Natural killer cell (primary cell): ENCODE results near the gene SH3BGR. TPM values are rescaled to one million over a fixed set of nuclear protein-coding genes. Genes with fewer than 3 reads are reported as not detected.

Experiments used
- ATAC-seq, 3 donors: fragments of 150-1000 bp in 2 of 3; fragments of 200-7000 bp in 1 of 3; cut with Tn5 transposase; 1 replicate in 1 of 3; 2 replicates in 2 of 3; pipeline ENCODE4 v1.10.0; 2021; ENCODE audit warnings: mild to moderate bottlenecking in 2 of 3, moderate library complexity in 2 of 3
- DNase-seq, 2 donors: peaks; one replicate each; pipeline versions ENCODE4 v3.0.0 to v3.0.0-alpha.2; 2013 to 2021; ENCODE audit warnings: mixed read lengths in 1 of 2
- H3K27ac ChIP-seq: one replicate; pipeline ENCODE4 v1.5.1; 2013; ENCODE audit warnings: mild to moderate bottlenecking, low read length
- H3K27me3 ChIP-seq: one replicate; pipeline ENCODE4 v1.6.1; 2013; ENCODE audit warnings: low read length; ENCODE audit not compliant: control insufficient read depth, insufficient read depth
- H3K36me3 ChIP-seq: one replicate; pipeline ENCODE4 v1.6.1; 2013; ENCODE audit warnings: low read length; ENCODE audit not compliant: control insufficient read depth, insufficient read depth
- H3K4me1 ChIP-seq: one replicate; pipeline ENCODE4 v1.6.1; 2013; ENCODE audit warnings: low read length; ENCODE audit not compliant: control insufficient read depth, insufficient read depth
- H3K4me3 ChIP-seq: one replicate; pipeline ENCODE4 v1.5.1; 2013; ENCODE audit warnings: low read length
- H3K9me3 ChIP-seq: one replicate; pipeline ENCODE4 v1.6.1; 2013; ENCODE audit warnings: low read length; ENCODE audit not compliant: control insufficient read depth, insufficient read depth
- H3K27ac Mint-ChIP-seq, 2 donors: one replicate each; pipeline ENCODE4 v1.8.0; 2022; ENCODE audit warnings: mild to moderate bottlenecking in 2 of 2, mixed read lengths in 2 of 2, moderate library complexity in 1 of 2
- H3K27me3 Mint-ChIP-seq, 2 donors: one replicate each; pipeline ENCODE4 v1.8.0; 2022; ENCODE audit warnings: low read depth in 2 of 2, mixed read lengths in 2 of 2
- H3K36me3 Mint-ChIP-seq: one replicate; pipeline ENCODE4 v1.8.0; 2022; ENCODE audit warnings: mixed read lengths
- H3K4me1 Mint-ChIP-seq, 2 donors: one replicate each; pipeline ENCODE4 v1.8.0; 2022; ENCODE audit warnings: mixed read lengths in 2 of 2
- H3K4me3 Mint-ChIP-seq: one replicate; pipeline ENCODE4 v1.8.0; 2022; ENCODE audit warnings: mild to moderate bottlenecking, moderate library complexity, mixed read lengths
- H3K9me3 Mint-ChIP-seq, 2 donors: one replicate each; pipeline ENCODE4 v1.8.0; 2022; ENCODE audit warnings: mixed read lengths in 2 of 2
- WGBS: methylation state at CpG from one replicate; pipeline ENCODE4 v1.1.7; 2013; ENCODE audit warnings: missing lambda C conversion rate; ENCODE audit not compliant: insufficient coverage; 5-methylcytosine and 5-hydroxymethylcytosine counted together
- intact Hi-C: fragments of 100-400 bp; cut with micrococcal nuclease; formaldehyde crosslinking; loops from one replicate; pipeline ENCODE4 v1.14.2; 2022
- total RNA-seq, 4 donors: library from RNA; stranded (reverse); fragments of 120-200 nt in 1 of 4; gene quantifications; one replicate each; pipeline versions ENCODE4 v1.2.3 to v1.2.4, GENCODE V29; 2013 to 2022
- TF ChIP-seq, protein P1 (sequence below): fragments of 200-600 bp; IDR thresholded peaks from one replicate; pipeline ENCODE4 v1.8.0; 2022; ENCODE audit warnings: antibody characterized with exemption

The SH3BGR gene
- total RNA-seq, 3 donors from 2014 or later (not counting 1 experiment from before 2014, with no cell fraction given): 0.75 to 1.3 TPM; not detected in 1

DNA sequence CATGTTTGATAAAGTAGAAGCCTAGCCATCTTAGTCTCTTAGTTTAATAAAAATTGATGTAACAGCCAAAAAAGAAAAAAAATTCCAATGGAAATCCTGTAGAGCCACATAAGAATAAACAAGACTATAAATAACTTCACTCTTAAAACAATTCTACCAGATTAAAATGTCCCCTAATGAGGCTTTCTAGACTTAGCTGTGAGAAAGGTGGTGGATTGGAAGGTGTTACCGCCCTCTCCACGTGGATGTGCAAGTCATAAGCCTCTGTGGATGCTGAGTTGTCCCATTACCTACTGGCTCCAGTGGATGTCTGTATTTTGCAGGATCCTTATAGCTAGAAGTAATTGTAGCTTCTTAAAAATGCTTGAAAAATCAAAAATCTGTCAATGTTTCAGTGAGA, 20.8 kb upstream of the SH3BGR start:
- intact Hi-C loops: no loop called here
- Mint-ChIP-seq H3K4me1 (no peaks in the 10 kb centered on the region), H3K27ac (no peak overlapping the region), H3K36me3 (no peaks in the 10 kb centered on the region), H3K4me3 (no peak overlapping the region), H3K27me3 (peaks cover 12 to 13% of the 10 kb centered on the region in 2 donors), H3K9me3 (no peaks in the 10 kb centered on the region)
- DNase-seq: no peak
- no peaks in the 10 kb centered on the region for H3K27me3 ChIP-seq
- no peaks in the 10 kb centered on the region for H3K4me1 ChIP-seq
- no peak for ATAC-seq
- TF ChIP-seq, protein P1, sequence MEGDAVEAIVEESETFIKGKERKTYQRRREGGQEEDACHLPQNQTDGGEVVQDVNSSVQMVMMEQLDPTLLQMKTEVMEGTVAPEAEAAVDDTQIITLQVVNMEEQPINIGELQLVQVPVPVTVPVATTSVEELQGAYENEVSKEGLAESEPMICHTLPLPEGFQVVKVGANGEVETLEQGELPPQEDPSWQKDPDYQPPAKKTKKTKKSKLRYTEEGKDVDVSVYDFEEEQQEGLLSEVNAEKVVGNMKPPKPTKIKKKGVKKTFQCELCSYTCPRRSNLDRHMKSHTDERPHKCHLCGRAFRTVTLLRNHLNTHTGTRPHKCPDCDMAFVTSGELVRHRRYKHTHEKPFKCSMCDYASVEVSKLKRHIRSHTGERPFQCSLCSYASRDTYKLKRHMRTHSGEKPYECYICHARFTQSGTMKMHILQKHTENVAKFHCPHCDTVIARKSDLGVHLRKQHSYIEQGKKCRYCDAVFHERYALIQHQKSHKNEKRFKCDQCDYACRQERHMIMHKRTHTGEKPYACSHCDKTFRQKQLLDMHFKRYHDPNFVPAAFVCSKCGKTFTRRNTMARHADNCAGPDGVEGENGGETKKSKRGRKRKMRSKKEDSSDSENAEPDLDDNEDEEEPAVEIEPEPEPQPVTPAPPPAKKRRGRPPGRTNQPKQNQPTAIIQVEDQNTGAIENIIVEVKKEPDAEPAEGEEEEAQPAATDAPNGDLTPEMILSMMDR: no peak
- no peaks in the 10 kb centered on the region for H3K9me3 ChIP-seq
- 83% methylated on average over 2 of the region's 2 CpGs for WGBS
- H3K27ac ChIP-seq: no peak overlapping the region
- no peaks in the 10 kb centered on the region for H3K36me3 ChIP-seq
- H3K4me3 ChIP-seq: no peak overlapping the region

DNA sequence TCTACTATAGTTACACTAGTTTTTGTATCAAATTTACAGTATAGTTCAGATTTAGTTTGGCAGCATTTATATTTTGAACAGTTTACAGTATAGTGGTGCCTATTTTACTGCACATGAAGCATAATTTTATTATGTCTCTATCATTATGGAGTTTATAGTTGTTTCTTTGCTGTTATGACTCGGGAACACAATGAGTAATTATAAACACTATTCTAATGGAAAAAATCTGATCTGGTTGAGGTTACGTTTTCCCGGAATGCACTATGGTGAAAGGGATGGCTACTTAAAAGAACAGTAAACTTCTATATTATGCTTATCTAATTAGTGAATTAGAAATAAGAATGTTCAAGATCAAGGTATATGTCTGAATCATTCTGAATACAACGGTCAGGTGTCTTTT, 16.8 kb upstream of the SH3BGR start:
- intact Hi-C loops: no loop called here
- TF ChIP-seq, protein P1: no peak
- H3K36me3 ChIP-seq: no peaks in the 10 kb centered on the region
- H3K27ac ChIP-seq: no peak overlapping the region
- DNase-seq: no peak
- peaks cover 3% of the 10 kb centered on the region for H3K27me3 ChIP-seq
- H3K27ac Mint-ChIP-seq: no peak overlapping the region
- 100% methylated on average over 1 of the region's 4 CpGs for WGBS
- H3K9me3 Mint-ChIP-seq: no peaks in the 10 kb centered on the region
- peaks cover 22 to 41% of the 10 kb centered on the region in 2 donors for H3K27me3 Mint-ChIP-seq
- ATAC-seq: no peak
- H3K4me3 ChIP-seq: no peak overlapping the region
- H3K4me1 Mint-ChIP-seq: no peaks in the 10 kb centered on the region
- H3K4me3 Mint-ChIP-seq: no peak overlapping the region
- H3K36me3 Mint-ChIP-seq: no peaks in the 10 kb centered on the region
- H3K4me1 ChIP-seq: no peaks in the 10 kb centered on the region
- no peaks in the 10 kb centered on the region for H3K9me3 ChIP-seq

DNA sequence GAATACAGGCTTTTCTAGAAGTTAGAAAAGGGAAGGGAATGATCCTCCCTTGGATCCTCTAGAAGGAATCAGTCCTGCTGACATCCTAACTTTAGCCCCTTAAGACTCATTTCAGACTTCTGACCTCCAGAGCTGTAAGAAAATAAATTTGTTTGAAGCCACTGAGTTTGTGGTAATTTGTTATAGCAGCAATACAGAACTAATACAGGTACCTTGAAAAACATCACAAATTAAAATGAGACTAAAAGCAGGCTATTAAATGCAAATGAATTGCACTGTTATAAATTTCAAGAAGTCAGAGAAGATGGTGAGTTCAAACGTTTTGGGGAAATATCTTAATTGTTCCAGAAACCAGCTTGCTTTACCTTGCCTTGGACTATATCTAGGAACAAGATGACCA, 12.5 kb upstream of the SH3BGR start:
- H3K4me1 ChIP-seq: no peaks in the 10 kb centered on the region
- DNase-seq (no peak), ATAC-seq (no peak)
- H3K36me3 ChIP-seq: no peaks in the 10 kb centered on the region
- intact Hi-C loops: no loop called here
- Mint-ChIP-seq H3K4me3 (no peak overlapping the region), H3K4me1 (no peaks in the 10 kb centered on the region), H3K9me3 (no peaks in the 10 kb centered on the region), H3K36me3 (no peaks in the 10 kb centered on the region), H3K27me3 (peaks cover 37 to 52% of the 10 kb centered on the region in 2 donors), H3K27ac (no peak overlapping the region)
- no peaks in the 10 kb centered on the region for H3K9me3 ChIP-seq
- H3K27me3 ChIP-seq: peaks cover 3% of the 10 kb centered on the region
- TF ChIP-seq, protein P1: no peak
- no peak overlapping the region for H3K27ac ChIP-seq
- 50% methylated on average over 1 of the region's 1 CpG for WGBS
- H3K4me3 ChIP-seq: no peak overlapping the region
